NOMO-1 treated with dmso at 0.1 percent for 144 hours (cell line): ENCODE measurements around the gene OXTR.

Source experiments
- DNase-seq: peaks from one replicate; lab custom pipeline; 2025; ENCODE audit not compliant: unreplicated experiment; lab: John Stamatoyannopoulos, UW

OXTR gene

GRCh38 chr3:8769088-8769822 lies at the start of gene OXTR:
Gene OXTR (minus strand): TSS chr3:8769613. CDS start chr3:8768187, 1,426 bp downstream.
- DNase-seq: no peak

DNA sequence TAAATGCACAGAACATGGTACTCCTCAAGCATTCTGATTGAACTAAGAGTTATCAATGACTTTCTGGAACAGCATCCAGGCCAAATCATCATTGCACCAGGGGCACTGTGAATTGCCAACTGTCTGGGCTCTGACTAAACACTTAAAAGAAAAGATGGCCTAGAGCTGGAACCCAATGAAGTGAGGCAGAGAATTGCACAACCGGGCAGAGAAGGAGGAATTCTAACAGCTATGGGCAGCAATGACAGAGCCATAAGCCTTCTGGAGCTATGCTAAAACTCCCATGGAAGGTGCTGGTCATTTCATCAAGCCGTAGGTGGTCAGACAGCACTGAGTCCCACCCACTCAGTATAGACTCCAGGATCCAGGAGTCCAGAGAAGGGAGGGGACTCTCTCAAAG lies 48.1 kb upstream of the OXTR start:
- DNase-seq: no peak

DNA sequence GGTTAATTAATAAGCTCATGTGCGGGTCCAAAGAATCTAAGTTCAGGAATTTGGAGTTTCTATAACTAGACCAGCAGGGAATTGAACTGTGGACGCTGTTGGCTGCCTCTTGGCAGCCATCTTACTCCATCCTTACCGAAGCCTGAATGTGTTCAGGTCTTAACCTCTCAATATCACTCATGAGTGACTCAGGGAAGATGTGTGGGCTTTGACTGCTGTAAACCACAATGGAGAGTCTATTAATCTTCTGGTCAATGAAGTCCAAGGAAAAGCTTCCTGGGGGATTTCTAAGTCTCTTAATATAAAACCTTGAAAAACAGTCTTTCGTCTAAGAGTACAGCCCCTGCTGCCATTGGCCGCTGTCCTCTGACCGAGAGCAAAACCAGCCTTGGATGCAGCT lies 46.7 kb upstream of the OXTR start:
- no peak for DNase-seq

- no peak for DNase-seq
These were observed 44.0 kb upstream of the OXTR start for GRCh38 chr3:8813411-8813810.

DNA sequence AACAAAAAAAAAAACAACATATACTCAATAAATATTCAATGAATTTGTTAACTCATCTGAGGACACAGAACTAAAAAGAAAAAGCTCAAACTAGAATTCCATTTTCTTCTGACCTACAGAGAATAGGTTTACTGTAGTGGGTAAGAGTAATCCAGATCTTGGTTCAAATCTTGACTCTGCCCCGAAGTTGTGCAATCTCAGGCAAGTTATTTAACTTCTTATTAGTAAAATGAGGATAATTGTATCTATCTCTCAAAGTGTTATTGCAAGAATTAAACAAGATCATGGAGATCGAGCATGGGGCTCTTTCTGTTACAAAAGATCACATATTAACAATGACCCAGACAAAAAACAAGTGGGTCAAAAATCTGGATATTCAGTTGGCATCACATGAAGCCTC lies 41.1 kb upstream of the OXTR start:
- no peak for DNase-seq

- no peak for DNase-seq
These were observed 36.4 kb upstream of the OXTR start for GRCh38 chr3:8805774-8806173.

DNA sequence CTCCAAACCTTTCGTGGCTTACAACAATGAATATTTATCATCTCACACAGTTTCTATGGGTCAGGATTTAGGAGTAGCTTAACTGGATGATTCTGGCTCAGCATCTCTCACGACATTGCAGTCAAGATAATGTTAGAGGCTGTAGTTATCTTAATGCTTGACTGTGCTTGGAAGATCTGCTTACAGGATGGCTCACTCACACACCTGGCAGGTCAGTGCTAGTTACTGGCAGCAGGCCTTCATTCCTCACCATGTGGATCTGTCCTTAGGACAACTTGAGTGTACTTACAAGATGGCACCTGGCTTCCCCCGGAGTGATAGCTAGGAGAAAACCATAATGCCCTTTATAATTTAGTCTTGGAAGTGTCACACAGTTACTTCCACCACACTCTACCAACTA lies 32.8 kb upstream of the OXTR start:
- DNase-seq: no peak

DNA sequence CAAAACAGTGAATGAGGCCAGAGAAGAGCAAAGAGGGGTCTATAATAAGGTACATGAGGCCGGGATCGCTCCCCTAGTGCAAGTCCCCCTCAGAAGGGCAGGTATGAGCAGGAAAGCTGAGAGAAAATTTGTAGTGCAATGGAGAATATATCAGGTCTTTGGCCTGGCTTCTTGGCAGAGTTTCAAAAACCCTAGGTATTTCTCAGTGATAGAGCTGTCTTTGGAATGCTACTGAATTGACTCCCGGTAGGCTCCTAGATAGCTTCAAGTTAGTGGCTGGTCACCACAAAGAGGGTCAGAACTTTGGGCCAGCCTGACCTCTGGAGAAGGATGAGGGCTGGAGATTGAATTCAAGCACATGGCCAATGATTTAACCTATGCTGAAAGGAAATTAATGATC lies 30.6 kb upstream of the OXTR start:
- no peak for DNase-seq

DNA sequence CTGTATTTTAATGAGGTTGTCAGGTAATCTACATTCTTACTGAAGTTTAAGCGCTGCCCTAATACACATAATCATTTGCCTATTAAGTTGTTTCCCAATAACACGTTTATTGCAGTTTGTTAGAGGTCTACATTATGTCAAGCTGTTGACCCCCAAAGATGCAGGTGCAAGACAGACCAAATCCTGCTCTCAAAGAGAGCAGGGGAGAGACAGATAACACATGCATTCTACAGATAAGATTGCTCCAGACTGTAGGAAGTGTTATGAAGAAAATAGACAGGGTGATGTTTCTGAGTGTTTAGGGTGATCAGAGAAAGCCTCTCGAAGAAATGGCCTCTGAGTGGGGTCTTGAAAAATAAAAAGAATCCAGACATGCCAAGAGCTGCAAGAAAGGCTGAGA lies 24.8 kb upstream of the OXTR start:
- no peak for DNase-seq

DNA sequence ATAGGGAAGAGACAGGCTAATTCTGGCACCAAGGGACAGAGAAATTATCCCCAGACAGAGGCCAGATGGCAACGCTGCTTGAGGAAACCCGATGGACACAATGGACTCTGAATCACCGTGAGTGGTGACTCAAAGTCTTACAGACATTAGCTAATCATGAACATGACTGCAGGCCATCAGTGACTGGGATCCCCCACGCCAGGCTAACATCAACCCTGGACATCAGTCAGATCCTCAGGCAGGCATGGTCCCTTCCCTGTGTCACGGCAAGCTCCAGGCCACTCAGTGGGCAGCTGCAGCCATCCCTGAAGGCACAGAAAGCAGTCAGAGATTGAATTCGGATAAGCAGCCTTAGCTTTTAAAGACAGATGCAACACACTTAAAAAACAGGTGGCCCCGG lies 23.8 kb upstream of the OXTR start:
- DNase-seq: no peak

GRCh38 chr3:8790529-8790928 lies 21.1 kb upstream of the OXTR start:
- no peak for DNase-seq

GRCh38 chr3:8784676-8785435 lies 15.4 kb upstream of the OXTR start:
- no peak for DNase-seq

GRCh38 chr3:8780279-8780678 lies 10.9 kb upstream of the OXTR start:
- DNase-seq: no peak

GRCh38 chr3:8778475-8778874 lies 9.1 kb upstream of the OXTR start:
- DNase-seq: no peak

- DNase-seq: no peak
These were observed 8.5 kb upstream of the OXTR start for GRCh38 chr3:8777978-8778267.

- no peak for DNase-seq
These were observed 8.0 kb upstream of the OXTR start for GRCh38 chr3:8777201-8777977.

GRCh38 chr3:8776406-8776805 lies 7.0 kb upstream of the OXTR start:
- DNase-seq: no peak

GRCh38 chr3:8775602-8776001 lies 6.2 kb upstream of the OXTR start:
- DNase-seq: no peak

GRCh38 chr3:8775181-8775580 lies 5.8 kb upstream of the OXTR start:
- no peak for DNase-seq

- no peak for DNase-seq
These were observed 4.6 kb upstream of the OXTR start for GRCh38 chr3:8773941-8774542.

DNA sequence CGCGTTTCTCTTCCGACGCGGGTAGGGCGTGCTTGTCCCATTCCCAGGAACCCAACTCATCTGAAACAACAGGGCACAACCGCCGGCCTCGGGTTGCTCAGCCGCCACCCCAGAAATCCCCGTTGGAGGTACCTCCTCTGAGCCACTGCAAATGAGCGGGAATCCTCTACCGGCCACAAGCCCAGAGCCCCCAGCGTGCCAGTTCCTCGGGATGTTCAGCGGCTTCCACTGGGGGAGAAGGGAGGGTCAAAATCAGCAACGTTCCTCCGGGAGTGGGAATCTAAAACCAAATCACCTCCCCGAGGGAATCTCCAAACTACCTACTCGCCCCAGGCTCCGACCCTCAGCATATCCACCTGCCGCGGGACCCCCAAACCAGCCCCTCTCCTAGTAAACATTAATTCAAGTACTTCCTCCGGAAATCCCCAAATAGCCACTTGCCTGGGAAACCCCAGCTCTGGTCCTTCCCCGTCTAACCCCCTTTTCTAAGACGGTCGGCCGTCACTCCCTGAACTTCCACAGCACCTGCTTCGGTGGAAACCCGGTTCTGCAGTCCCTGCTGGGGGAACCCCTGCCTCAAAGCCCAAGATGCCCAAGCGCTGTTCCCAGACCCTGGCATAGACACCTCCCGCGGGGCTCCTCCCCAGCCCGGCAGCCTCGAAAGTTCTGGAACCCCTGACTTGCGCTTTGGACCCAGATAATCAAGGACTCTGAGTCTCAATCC lies 887 bp downstream of the OXTR start:
- no peak for DNase-seq
